Adrenal gland (tissue), 19 donors: ENCODE measurements around the gene TRMT61B. TPM values are rescaled to one million over a fixed set of nuclear protein-coding genes. Genes with fewer than 3 reads are reported as not detected.

ENCODE experiments used
- DNase-seq, 7 donors: peaks; one replicate each; pipeline ENCODE4 v3.0.0-alpha.2; 2019 to 2020
- H3K27ac ChIP-seq, 5 donors: fragments of 200-600 bp; sonication (generic) in 4 of 5; 1 replicate in 3 of 5; 2 replicates in 2 of 5; pipeline versions ENCODE4 v1.5.1 to v1.8.0; 2016 to 2020; ENCODE audit warnings: mild to moderate bottlenecking in 1 of 5
- H3K27me3 ChIP-seq: fragments of 200-600 bp; 2 replicates; pipeline ENCODE4 v1.8.0; 2021
- H3K36me3 ChIP-seq, 2 donors: fragments of 200-600 bp; replicated peaks in 1 of 2; 1 replicate in 1 of 2; 2 replicates in 1 of 2; pipeline versions ENCODE4 v1.5.1 to v1.8.0; 2018 to 2022
- H3K4me1 ChIP-seq, 2 donors: fragments of 200-600 bp; replicated peaks in 1 of 2; 1 replicate in 1 of 2; 2 replicates in 1 of 2; pipeline versions ENCODE4 v1.5.1 to v1.8.0; 2018 to 2021
- H3K4me3 ChIP-seq, 4 donors: fragments of 200-600 bp; sonication (generic) in 3 of 4; one replicate each; pipeline ENCODE4 v1.5.1; 2016 to 2018
- H3K9me3 ChIP-seq, 3 donors: fragments of 200-600 bp; sonication (generic) in 1 of 3; replicated peaks in 1 of 3; 1 replicate in 2 of 3; 2 replicates in 1 of 3; pipeline versions ENCODE4 v1.5.1 to v1.8.0; 2016 to 2021
- CTCF ChIP-seq, 6 experiments: fragments of 450-650 bp in 4 of 6; fragments of 200-600 bp in 2 of 6; sonication (generic) in 1 of 6; IDR thresholded peaks; 1 replicate in 5 of 6; 2 replicates in 1 of 6; pipeline versions ENCODE4 v1.5.1 to v1.8.0; 2016 to 2021; ENCODE audit warnings: antibody characterized with exemption in 6 of 6, mild to moderate bottlenecking in 2 of 6, moderate library complexity in 1 of 6
- POLR2A ChIP-seq, 2 donors: fragments of 450-650 bp; IDR thresholded peaks; one replicate each; pipeline ENCODE4 v1.6.1; 2017; ENCODE audit warnings: antibody characterized with exemption in 2 of 2, mild to moderate bottlenecking in 2 of 2, moderate library complexity in 1 of 2
- WGBS, 4 donors: extraction: QIAGEN DNeasy Blood & Tissue Kit in 2 of 4; methylation state at CpG; one replicate each; pipeline versions ENCODE4 v1.1.5 to v1.1.7; 2013 to 2017; 5-methylcytosine and 5-hydroxymethylcytosine counted together
- intact Hi-C, 2 donors: fragments of 100-400 bp; cut with DNase I; formaldehyde crosslinking; loops; one replicate each; pipeline versions ENCODE4 v1.14.1 to v1.15.0; 2022 to 2023
- long read RNA-seq, 10 donors: library from polyadenylated mRNA in 3 of 10; unstranded in 2 of 10; stranded (forward) in 1 of 10; transcript quantifications; one replicate each; pipeline ENCODE4 v2.0.0 and lab custom pipeline, GENCODE V29; 2021 to 2026
- polyA plus RNA-seq, 3 donors: library from polyadenylated mRNA; stranded (reverse); fragments of 200-250 nt in 2 of 3; fragments of 350-450 nt in 1 of 3; fragmentation: Illumina TruSeq in 1 of 3; extraction: RNeasy Lipid Tissue Mini Kit (QIAGEN cat#74804) in 1 of 3; gene quantifications; one replicate each; pipeline ENCODE4 v1.2.3, GENCODE V29; 2013 to 2014
- total RNA-seq, 9 donors: library from RNA; depleted of rRNA in 4 of 9; stranded (reverse); fragments of >200 nt in 4 of 9; fragments of 120-200 nt in 1 of 9; fragmentation: NEBNext Ultra II Directional in 1 of 9; extraction: Animal tissue kit (Norgen Biotek cat#: 25700) in 1 of 9; gene quantifications; one replicate each; pipeline versions ENCODE4 v1.1.0 to v1.2.4, GENCODE V29; 2013 to 2023
- donor health status: healthy with polysubstance abuse.
- donor health status: Bipolar disorder and iron deficiency.
- donor health status: DM: yes; HTN: yes; CAD: no.
- donor health status: DM: no; HTN: no; CAD: no.
- donor health status: DM: no; HTN: no; CAD: no.
- donor health status: DM: yes; HTN: yes; CAD: no.

Gene TRMT61B
- total RNA-seq (10 to 100 TPM in 8 of 9 donors, 1 to 10 TPM in 1; 8.9 to 29.6 (median 16.3) TPM), polyA plus RNA-seq (10 to 100 TPM; 25.5 to 52.7 (median 37.7) TPM)
- long read RNA-seq, donor 1, transcript TRMT61B-201 (7 exons, 1,836 nt) = major isoform, 13 of 13 reads
- long read RNA-seq, donor 1, partial matches to known transcripts = 0 of 13 reads
- long read RNA-seq, donor 1, other reads (novel, unspliced or antisense) = 0 of 13 reads
- long read RNA-seq, donor 2, partial matches to known transcripts = 16 of 20 reads
- long read RNA-seq, donor 2, other reads (novel, unspliced or antisense) = 0 of 20 reads
- long read RNA-seq, donor 3, partial matches to known transcripts = 0 of 3 reads
- long read RNA-seq, donor 3, other reads (novel, unspliced or antisense) = 0 of 3 reads
- long read RNA-seq, donor 4, transcript TRMT61B-201 (7 exons, 1,836 nt) = major isoform, 21 of 33 reads
- long read RNA-seq, donor 4, partial matches to known transcripts = 3 of 33 reads
- long read RNA-seq, donor 4, other reads (novel, unspliced or antisense) = 9 of 33 reads
- long read RNA-seq, donor 5, transcript TRMT61B-201 (7 exons, 1,836 nt) = major isoform, 30 of 40 reads
- long read RNA-seq, donor 5, partial matches to known transcripts = 1 of 40 reads
- long read RNA-seq, donor 5, other reads (novel, unspliced or antisense) = 9 of 40 reads
- long read RNA-seq, donor 6, transcript TRMT61B-201 (7 exons, 1,836 nt) = major isoform, 9 of 19 reads
- long read RNA-seq, donor 6, partial matches to known transcripts = 4 of 19 reads
- long read RNA-seq, donor 6, other reads (novel, unspliced or antisense) = 6 of 19 reads
- long read RNA-seq, donor 7 = 0 reads
- long read RNA-seq, donor 8, transcript TRMT61B-201 (7 exons, 1,836 nt) = major isoform, 10 of 10 reads
- long read RNA-seq, donor 8, partial matches to known transcripts = 0 of 10 reads
- long read RNA-seq, donor 8, other reads (novel, unspliced or antisense) = 0 of 10 reads
- long read RNA-seq, donor 9, partial matches to known transcripts = 0 of 1 reads
- long read RNA-seq, donor 9, other reads (novel, unspliced or antisense) = 0 of 1 reads
- long read RNA-seq, donor 10, transcript TRMT61B-201 (7 exons, 1,836 nt) = major isoform, 6 of 6 reads
- long read RNA-seq, donor 10, partial matches to known transcripts = 0 of 6 reads
- long read RNA-seq, donor 10, other reads (novel, unspliced or antisense) = 0 of 6 reads

- Histone ChIP-seq H3K4me3 (peak within 1 kb of the TSS; percentile 1 to 92 (median 84)), H3K9me3 (no peaks in the 10 kb centered on the region), H3K27me3 (no peaks in the 10 kb centered on the region), H3K27ac (peak within 1 kb of the TSS in 4 of 5 donors; percentile 46 to 90 (median 70)), H3K36me3 (no peaks in the 10 kb centered on the region), H3K4me1 (peaks cover 16 to 30% of the 10 kb centered on the region in 2 donors)
- intact Hi-C loops = no loop called here
- WGBS, 4 donors = 0% methylated on average over 14 to 57 of the region's 57 CpGs
- DNase-seq = peak; percentile 96 to 98 (median 97)
- TF ChIP-seq POLR2A (IDR thresholded peaks at IDR 0.05) (peak; percentile 7 to 79), CTCF (IDR thresholded peaks at IDR 0.05) (no peak)
Observed at GRCh38 chr2:28870146-28870891, at the start of gene TRMT61B. Gene TRMT61B (minus strand): TSS chr2:28870309. CDS start chr2:28870277, 32 bp downstream.

- no peak overlapping the region for H3K27ac ChIP-seq
Observed at GRCh38 chr2:28915939-28916338, 45.8 kb upstream of the TRMT61B start.

GRCh38 chr2:28909655-28910353, 39.7 kb upstream of the TRMT61B start:
- H3K9me3 ChIP-seq = no peaks in the 10 kb centered on the region
- peaks cover 0 to 5% of the 10 kb centered on the region in 2 donors for H3K4me1 ChIP-seq
- no peak for TF ChIP-seq POLR2A (IDR thresholded peaks at IDR 0.05)
- no peak for TF ChIP-seq CTCF (IDR thresholded peaks at IDR 0.05)
- H3K27ac ChIP-seq = no peak overlapping the region
- no peak for DNase-seq
- intact Hi-C loops = no loop called here
- H3K4me3 ChIP-seq = no peak overlapping the region
- no peaks in the 10 kb centered on the region for H3K27me3 ChIP-seq
- WGBS, 4 donors = 88 to 93% (median 91%) methylated on average over 6 of the region's 6 CpGs
- H3K36me3 ChIP-seq = peaks cover 0 to 59% of the 10 kb centered on the region in 2 donors

More at GRCh38 chr2:28915939-28916338, 45.8 kb upstream of the TRMT61B start:
- 91 to 96% (median 93%) methylated on average over 1 of the region's 1 CpG for WGBS, 4 donors
- no peak for DNase-seq
- Histone ChIP-seq H3K27me3 (no peaks in the 10 kb centered on the region), H3K4me1 (no peaks in the 10 kb centered on the region), H3K9me3 (no peaks in the 10 kb centered on the region), H3K36me3 (peaks cover 0 to 33% of the 10 kb centered on the region in 2 donors), H3K4me3 (no peak overlapping the region)
- intact Hi-C loops = no loop called here
- TF ChIP-seq POLR2A (IDR thresholded peaks at IDR 0.05) (no peak), CTCF (IDR thresholded peaks at IDR 0.05) (no peak)
